K562 (cell line): ENCODE data around the gene DNAL4.

ENCODE experiments used
- EZH2 ChIP-seq: IDR thresholded peaks from 2 replicates; pipeline ENCODE4 v1.6.1; 2012; ENCODE audit warnings: low read depth, mild to moderate bottlenecking, inconsistent platforms, low read length, borderline replicate concordance
- FOXK1 ChIP-seq: sonication (generic); formaldehyde crosslinking; IDR thresholded peaks from 2 replicates; pipeline ENCODE4 v1.8.0; 2022; ENCODE audit warnings: missing genetic modification reagents, mild to moderate bottlenecking, borderline replicate concordance
- NRF1 ChIP-seq, 2 experiments: fragments of 450-650 bp; IDR thresholded peaks in 1 of 2; conservative IDR thresholded peaks in 1 of 2; 2 replicates each; pipeline ENCODE4 v1.6.1; 2014; ENCODE audit warnings: mild to moderate bottlenecking in 2 of 2

DNA sequence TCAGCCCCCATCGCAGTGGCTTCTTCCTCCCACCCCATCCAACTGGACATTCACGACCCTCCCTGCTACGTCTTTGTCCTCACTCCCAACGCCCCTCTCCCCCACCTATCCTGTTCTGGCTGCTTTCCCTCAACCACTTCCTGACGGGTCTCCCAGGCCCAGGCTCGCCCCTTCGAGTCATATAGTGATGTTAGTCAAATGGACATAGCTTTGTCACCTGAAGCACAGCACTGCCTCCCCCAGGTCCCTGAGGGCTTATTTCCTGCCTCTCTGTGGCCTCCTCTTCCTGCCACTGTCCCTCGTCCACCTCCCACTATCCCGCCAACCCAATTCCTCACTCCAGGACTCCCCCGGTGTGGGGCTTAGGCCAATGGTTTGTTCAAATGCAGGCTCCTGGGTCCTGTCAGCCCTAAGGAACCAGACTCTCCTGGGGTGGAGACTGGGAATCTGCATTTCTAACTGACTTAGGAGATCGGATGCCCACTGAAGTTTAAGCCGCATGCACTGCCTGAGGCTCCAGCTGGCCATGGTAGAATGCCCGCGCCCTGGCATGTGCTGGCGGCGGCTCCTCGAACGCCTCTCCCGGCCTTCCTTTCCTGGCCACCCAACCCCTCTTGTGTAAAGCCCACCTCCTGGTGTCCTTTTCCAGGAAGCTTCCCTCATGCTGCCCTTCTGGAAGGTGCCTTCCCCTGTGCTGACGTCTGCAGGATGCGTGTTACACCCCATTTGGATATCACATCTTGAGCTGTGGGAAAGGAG is 56.5 kb downstream of the DNAL4 start:
- TF ChIP-seq EZH2 (no peak), FOXK1 (CRISPR knock-in tag) (no peak), NRF1 (conservative IDR thresholded peaks at IDR 0.05 in 1 of 2, IDR thresholded peaks at IDR 0.05 in 1 of 2) (no peak)
